RWPE2 (cell line): ENCODE results near the gene DNAJB13.
"Not testable (repeated sequence)": the region's sequence is repeated elsewhere in the genome, so short reads cannot be mapped to it uniquely, and the experiment has no call there.

Experiments used
- ATAC-seq: fragments of 200-7000 bp; cut with Tn5 transposase; 3 replicates; pipeline ENCODE4 v1.9.1; 2021; ENCODE audit warnings: low read depth
- DNase-seq: peaks from one replicate; pipeline ENCODE4 v3.0.0-alpha.2; 2020; ENCODE audit warnings: low spot score
- H3K27ac ChIP-seq: fragments of 450-650 bp; 2 replicates; pipeline ENCODE4 v1.5.1; 2017; ENCODE audit warnings: mild to moderate bottlenecking; ENCODE audit not compliant: poor library complexity, severe bottlenecking
- H3K27me3 ChIP-seq: fragments of 250-450 bp; sonication (Bioruptor Pico); 2 replicates; pipeline ENCODE4 v1.5.1; 2021; ENCODE audit warnings: mild to moderate bottlenecking, moderate library complexity; ENCODE audit not compliant: insufficient read depth, poor library complexity, severe bottlenecking
- H3K36me3 ChIP-seq: fragments of 250-450 bp; sonication (Bioruptor Pico); 2 replicates; pipeline ENCODE4 v1.5.1; 2020; ENCODE audit warnings: low read depth, mild to moderate bottlenecking, moderate library complexity
- H3K4me1 ChIP-seq: fragments of 250-450 bp; sonication (Bioruptor Pico); 2 replicates; pipeline ENCODE4 v1.5.1; 2021; ENCODE audit warnings: mild to moderate bottlenecking, moderate library complexity; ENCODE audit not compliant: insufficient read depth, poor library complexity, severe bottlenecking
- H3K4me3 ChIP-seq: fragments of 250-450 bp; sonication (Bioruptor Pico); 2 replicates; pipeline ENCODE4 v1.5.1; 2021; ENCODE audit warnings: mild to moderate bottlenecking, moderate library complexity; ENCODE audit not compliant: severe bottlenecking
- H3K9me3 ChIP-seq: fragments of 250-450 bp; sonication (Bioruptor Pico); 2 replicates; pipeline ENCODE4 v1.5.1; 2021; ENCODE audit warnings: mild to moderate bottlenecking, moderate library complexity; ENCODE audit not compliant: severe bottlenecking
- CTCF ChIP-seq: fragments of 450-650 bp; IDR thresholded peaks from one replicate; pipeline ENCODE4 v1.5.1; 2017; ENCODE audit warnings: mild to moderate bottlenecking, moderate library complexity; ENCODE audit not compliant: poor library complexity, severe bottlenecking

Gene DNAJB13

GRCh38 chr11:73983741-73984538, 33.1 kb downstream of the DNAJB13 start:
- TF ChIP-seq CTCF = no peak
- DNase-seq (no peak), ATAC-seq (no peak)

DNA sequence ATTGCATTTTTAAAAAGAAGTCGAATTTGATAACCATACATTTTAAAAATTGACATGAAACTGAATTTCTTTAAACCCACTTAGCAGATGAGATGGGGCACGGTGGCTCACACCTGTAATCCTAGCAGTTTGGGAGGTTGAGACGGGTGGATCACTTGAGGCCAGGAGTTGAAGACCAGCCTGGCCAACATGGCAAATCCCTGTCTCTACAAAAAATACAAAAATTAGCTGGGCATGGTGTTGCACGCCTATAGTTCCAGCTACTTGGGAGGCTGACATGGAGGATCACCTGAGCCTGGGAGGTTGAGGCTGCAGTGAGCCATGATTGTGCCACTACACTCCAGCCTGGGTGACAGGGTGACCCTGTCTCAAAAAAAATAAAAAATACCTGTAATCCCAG, 34.8 kb downstream of the DNAJB13 start:
- not testable (repeated sequence) for H3K27ac ChIP-seq, ATAC-seq, DNase-seq, H3K9me3 ChIP-seq, H3K27me3 ChIP-seq, H3K4me3 ChIP-seq, H3K36me3 ChIP-seq, H3K4me1 ChIP-seq

More at GRCh38 chr11:73983741-73984538, 33.1 kb downstream of the DNAJB13 start:
- Histone ChIP-seq H3K27me3 (no peaks in the 10 kb centered on the region), H3K9me3 (no peaks in the 10 kb centered on the region), H3K27ac (peak overlapping the region; percentile 59), H3K36me3 (no peaks in the 10 kb centered on the region), H3K4me1 (peaks cover 11% of the 10 kb centered on the region), H3K4me3 (peak overlapping the region; percentile 45)

GRCh38 chr11:73988227-73988626, 37.4 kb downstream of the DNAJB13 start:
- no peaks in the 10 kb centered on the region for H3K27me3 ChIP-seq
- H3K4me1 ChIP-seq = no peaks in the 10 kb centered on the region
- H3K4me3 ChIP-seq = no peak overlapping the region
- no peaks in the 10 kb centered on the region for H3K36me3 ChIP-seq
- H3K27ac ChIP-seq = no peak overlapping the region
- no peaks in the 10 kb centered on the region for H3K9me3 ChIP-seq
- no peak for ATAC-seq
- TF ChIP-seq CTCF = no peak
- DNase-seq = no peak

- H3K27ac ChIP-seq = no peak overlapping the region
- TF ChIP-seq CTCF = peak; percentile 8
- no peak for DNase-seq
- H3K9me3 ChIP-seq = no peaks in the 10 kb centered on the region
- H3K36me3 ChIP-seq = no peaks in the 10 kb centered on the region
- H3K27me3 ChIP-seq = no peaks in the 10 kb centered on the region
- H3K4me3 ChIP-seq = no peak overlapping the region
- H3K4me1 ChIP-seq = no peaks in the 10 kb centered on the region
- ATAC-seq = no peak
Measured at GRCh38 chr11:73989156-73989555, 38.3 kb downstream of the DNAJB13 start.

GRCh38 chr11:73990730-73991129, 39.9 kb downstream of the DNAJB13 start:
- H3K4me3 ChIP-seq = no peak overlapping the region
- no peaks in the 10 kb centered on the region for H3K4me1 ChIP-seq
- no peaks in the 10 kb centered on the region for H3K27me3 ChIP-seq
- no peaks in the 10 kb centered on the region for H3K9me3 ChIP-seq
- no peak for TF ChIP-seq CTCF
- ATAC-seq (no peak), DNase-seq (no peak)
- H3K36me3 ChIP-seq = no peaks in the 10 kb centered on the region
- no peak overlapping the region for H3K27ac ChIP-seq
